SK-N-SH (cell line): ENCODE results near the gene PPP1R11. TPM values are rescaled to one million over a fixed set of nuclear protein-coding genes. Genes with fewer than 3 reads are reported as not detected.

Experiments used
- CTCF ChIA-PET: fragments of 300-600, 350-600 bp; formaldehyde crosslinking; extraction: SDS; loops from one replicate; lab custom pipeline; 2021; lab: Yijun Ruan, JAX
- POLR2A ChIA-PET: fragments of 350-600 bp; sonication (Branson Sonifier 250); formaldehyde crosslinking; extraction: SDS; loops from one replicate; lab custom pipeline; 2020; ENCODE audit warnings: antibody characterized with exemption, inconsistent platforms; lab: Yijun Ruan, JAX
- DNase-seq: peaks from one replicate; pipeline ENCODE4 v3.0.0; 2012
- H2AFZ ChIP-seq: fragments of 200-600 bp; sonication (generic); 2 replicates; pipeline ENCODE4 v1.8.1; 2016; ENCODE audit warnings: antibody characterized with exemption, mild to moderate bottlenecking, low read depth
- H3F3A ChIP-seq: fragments of 200-600 bp; sonication (generic); replicated peaks from 2 replicates; pipeline ENCODE3; 2016; ENCODE audit warnings: antibody characterized with exemption, mild to moderate bottlenecking; ENCODE audit not compliant: insufficient read depth
- H3K27ac ChIP-seq, 2 experiments: fragments of 200-500 bp in 1 of 2; fragments of 200-600 bp in 1 of 2; sonication (Bioruptor generic) in 1 of 2; sonication (generic), shearing (Covaris generic) in 1 of 2; 2 replicates each; pipeline versions ENCODE4 v1.5.1 to v1.6.1; 2014 to 2016; ENCODE audit warnings: low read depth in 2 of 2, inconsistent platforms in 1 of 2, low read length in 1 of 2, mild to moderate bottlenecking in 1 of 2, mixed read lengths in 1 of 2
- H3K27me3 ChIP-seq: fragments of 200-600 bp; sonication (generic), shearing (Covaris generic); 2 replicates; pipeline ENCODE4 v1.6.1; 2016; ENCODE audit warnings: mixed run types; ENCODE audit not compliant: insufficient read depth
- H3K36me3 ChIP-seq, 2 experiments: fragments of 200-500 bp in 1 of 2; fragments of 200-600 bp in 1 of 2; sonication (Bioruptor generic) in 1 of 2; sonication (generic) in 1 of 2; replicated peaks in 1 of 2; 2 replicates each; pipeline versions ENCODE3 to v1.5.1; 2014 to 2016; ENCODE audit warnings: low read length in 1 of 2, mild to moderate bottlenecking in 1 of 2; ENCODE audit not compliant: insufficient read depth in 2 of 2, control insufficient read depth in 1 of 2
- H3K4me1 ChIP-seq, 2 experiments: fragments of 200-500 bp in 1 of 2; fragments of 200-600 bp in 1 of 2; sonication (Bioruptor generic) in 1 of 2; sonication (generic), shearing (Covaris generic) in 1 of 2; 2 replicates each; pipeline versions ENCODE4 v1.5.1 to v1.6.1; 2014 to 2016; ENCODE audit warnings: low read depth in 1 of 2, low read length in 1 of 2, mixed run types in 1 of 2; ENCODE audit not compliant: insufficient read depth in 2 of 2, control insufficient read depth in 1 of 2
- H3K4me2 ChIP-seq: fragments of 200-600 bp; sonication (generic), shearing (Covaris generic); 2 replicates; pipeline ENCODE4 v1.6.1; 2017; ENCODE audit warnings: mixed run types
- H3K4me3 ChIP-seq, 2 experiments: fragments of 200-500 bp in 1 of 2; fragments of 200-600 bp in 1 of 2; sonication (Bioruptor generic) in 1 of 2; sonication (generic), shearing (Covaris generic) in 1 of 2; 2 replicates each; pipeline versions ENCODE4 v1.5.1 to v1.8.1; 2014 to 2016; ENCODE audit warnings: low read depth in 2 of 2, inconsistent platforms in 1 of 2, low read length in 1 of 2, mild to moderate bottlenecking in 1 of 2, mixed read lengths in 1 of 2, moderate library complexity in 1 of 2
- H3K79me2 ChIP-seq: fragments of 200-600 bp; sonication (generic); 2 replicates; pipeline ENCODE4 v1.8.1; 2017; ENCODE audit warnings: mild to moderate bottlenecking; ENCODE audit not compliant: insufficient read depth
- H3K9ac ChIP-seq: fragments of 200-600 bp; sonication (generic); 2 replicates; pipeline ENCODE4 v1.6.1; 2017; ENCODE audit warnings: mixed run types
- H3K9me2 ChIP-seq: fragments of 200-600 bp; sonication (generic); 2 replicates; pipeline ENCODE4 v1.6.1; 2017; ENCODE audit warnings: mixed run types
- H3K9me3 ChIP-seq: fragments of 200-600 bp; sonication (generic); 2 replicates; pipeline ENCODE4 v1.6.1; 2017; ENCODE audit warnings: mixed run types, mild to moderate bottlenecking, moderate library complexity
- H4K20me1 ChIP-seq: fragments of 200-600 bp; sonication (generic); 2 replicates; pipeline ENCODE4 v1.6.1; 2017; ENCODE audit warnings: mild to moderate bottlenecking, mixed run types; ENCODE audit not compliant: insufficient read depth
- EP300 ChIP-seq, 2 experiments: IDR thresholded peaks; 2 replicates each; pipeline versions ENCODE4 v1.4.0 to v1.6.1; 2012; ENCODE audit warnings: borderline replicate concordance in 1 of 2, low read depth in 1 of 2, low read length in 1 of 2
- FOSL2 ChIP-seq: IDR thresholded peaks from 2 replicates; pipeline ENCODE4 v1.4.0; 2012; ENCODE audit warnings: low read depth, mild to moderate bottlenecking, moderate library complexity, borderline replicate concordance
- NRF1 ChIP-seq: IDR thresholded peaks from 2 replicates; pipeline ENCODE4 v1.6.1; 2012; ENCODE audit warnings: low read depth, mild to moderate bottlenecking, low read length
- PBX3 ChIP-seq: IDR thresholded peaks from 2 replicates; pipeline ENCODE4; 2012
- POLR2AphosphoS5 ChIP-seq: IDR thresholded peaks from 2 replicates; pipeline ENCODE4 v1.6.1; 2012; ENCODE audit warnings: low read depth, low read length
- RCOR1 ChIP-seq: fragments of 150-350 bp; IDR thresholded peaks from 2 replicates; pipeline ENCODE4 v1.6.1; 2017; ENCODE audit warnings: antibody characterized with exemption, low read length
- TAF1 ChIP-seq: IDR thresholded peaks from 2 replicates; pipeline ENCODE4 v1.6.1; 2012; ENCODE audit warnings: low read depth, mild to moderate bottlenecking, low read length, moderate library complexity, borderline replicate concordance
- USF1 ChIP-seq: IDR thresholded peaks from 2 replicates; pipeline ENCODE4 v1.4.0; 2012; ENCODE audit warnings: low read depth, borderline replicate concordance
- USF2 ChIP-seq: fragments of 150-350 bp; IDR thresholded peaks from 2 replicates; pipeline ENCODE4 v1.6.1; 2017; ENCODE audit warnings: antibody characterized with exemption, low read length, low read depth, borderline replicate concordance
- YY1 ChIP-seq: IDR thresholded peaks from 2 replicates; pipeline ENCODE4 v1.4.0; 2012; ENCODE audit warnings: low read depth, mild to moderate bottlenecking
- WGBS: methylation state at CpG from one replicate; pipeline ENCODE4 v1.1.6; 2017; ENCODE audit warnings: low lambda C conversion rate; 5-methylcytosine and 5-hydroxymethylcytosine counted together
- polyA plus RNA-seq, 3 experiments: library from polyadenylated mRNA; depleted of rRNA; stranded (reverse); fragments of >200 nt; gene quantifications; 2 replicates each; pipeline ENCODE4 v1.2.3, GENCODE V29; 2012
- TF ChIP-seq, protein P1 (sequence below): IDR thresholded peaks from 2 replicates; pipeline ENCODE4 v1.6.1; 2012; ENCODE audit warnings: mild to moderate bottlenecking, low read depth, low read length, moderate library complexity

PPP1R11 gene
- polyA plus RNA-seq, 1 of the 3 experiments (the other 2 are of a cell fraction) = 46.8 TPM

DNA sequence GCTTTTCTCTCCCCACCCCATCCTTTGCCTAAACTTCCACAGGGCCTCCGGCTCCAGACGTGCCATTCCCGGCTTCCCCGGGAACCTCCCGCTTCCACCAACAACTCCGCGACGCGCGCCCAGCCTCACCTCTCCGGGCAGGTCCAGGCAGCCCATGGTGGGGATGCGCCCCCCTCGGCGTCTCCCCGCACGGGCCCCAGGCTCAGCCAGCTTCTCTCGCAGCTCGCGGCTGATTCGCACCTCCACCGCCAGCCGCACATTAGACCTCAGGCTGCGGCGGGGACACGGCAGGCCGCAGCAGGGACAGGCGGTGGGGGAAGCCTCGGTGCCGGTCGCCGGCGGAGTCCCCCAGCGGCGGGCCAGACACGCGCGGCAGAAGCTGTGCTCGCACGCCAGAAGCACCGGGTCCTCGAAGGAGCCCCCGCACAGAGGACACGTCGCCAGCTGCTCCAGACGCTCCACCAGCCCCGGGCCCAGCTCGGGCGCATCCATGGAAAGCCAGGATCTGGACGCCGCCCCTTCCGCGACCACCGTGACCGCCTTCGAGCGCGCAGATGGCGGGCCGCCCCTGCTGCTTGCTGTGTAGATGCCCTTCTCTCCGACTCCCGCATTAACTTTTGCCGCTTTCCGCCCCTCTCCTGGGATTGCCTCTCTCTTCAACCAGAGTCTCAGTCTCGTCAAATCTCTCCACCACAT lies 8.2 kb downstream of the PPP1R11 start, which contains the start of gene RNF39:
TSS of gene RNF39 (minus strand) at position 676 of the 696 bp plus-strand sequence. CDS start at position 492, 184 bp downstream.
- Histone ChIP-seq H3F3A (no peaks in the 10 kb centered on the region), H4K20me1 (no peaks in the 10 kb centered on the region), H3K9ac (no peak within 1 kb of the TSS), H2AFZ (no peak within 1 kb of the TSS), H3K9me3 (no peaks in the 10 kb centered on the region), H3K79me2 (no peaks in the 10 kb centered on the region), H3K9me2 (no peaks in the 10 kb centered on the region), H3K27me3 (no peaks in the 10 kb centered on the region; the same call in 1 of the 2 replicates), H3K36me3 (peaks cover 0 to 5% of the 10 kb centered on the region in 2 experiments), H3K4me2 (no peak within 1 kb of the TSS), H3K4me3 (no peak within 1 kb of the TSS), H3K27ac (no peak within 1 kb of the TSS), H3K4me1 (no peaks in the 10 kb centered on the region; a peak in 1 of 4 replicates)
- no peak for TF ChIP-seq EP300 (IDR thresholded peaks at IDR 0.05; ENCODE audit: borderline replicate concordance in 1 of 2, low read depth in 1 of 2, low read length in 1 of 2)
- no peak for TF ChIP-seq POLR2AphosphoS5
- no peak for TF ChIP-seq YY1
- no peak for TF ChIP-seq USF2
- no peak for TF ChIP-seq PBX3
- no peak for TF ChIP-seq TAF1
- TF ChIP-seq RCOR1 = no peak
- TF ChIP-seq, protein P1, sequence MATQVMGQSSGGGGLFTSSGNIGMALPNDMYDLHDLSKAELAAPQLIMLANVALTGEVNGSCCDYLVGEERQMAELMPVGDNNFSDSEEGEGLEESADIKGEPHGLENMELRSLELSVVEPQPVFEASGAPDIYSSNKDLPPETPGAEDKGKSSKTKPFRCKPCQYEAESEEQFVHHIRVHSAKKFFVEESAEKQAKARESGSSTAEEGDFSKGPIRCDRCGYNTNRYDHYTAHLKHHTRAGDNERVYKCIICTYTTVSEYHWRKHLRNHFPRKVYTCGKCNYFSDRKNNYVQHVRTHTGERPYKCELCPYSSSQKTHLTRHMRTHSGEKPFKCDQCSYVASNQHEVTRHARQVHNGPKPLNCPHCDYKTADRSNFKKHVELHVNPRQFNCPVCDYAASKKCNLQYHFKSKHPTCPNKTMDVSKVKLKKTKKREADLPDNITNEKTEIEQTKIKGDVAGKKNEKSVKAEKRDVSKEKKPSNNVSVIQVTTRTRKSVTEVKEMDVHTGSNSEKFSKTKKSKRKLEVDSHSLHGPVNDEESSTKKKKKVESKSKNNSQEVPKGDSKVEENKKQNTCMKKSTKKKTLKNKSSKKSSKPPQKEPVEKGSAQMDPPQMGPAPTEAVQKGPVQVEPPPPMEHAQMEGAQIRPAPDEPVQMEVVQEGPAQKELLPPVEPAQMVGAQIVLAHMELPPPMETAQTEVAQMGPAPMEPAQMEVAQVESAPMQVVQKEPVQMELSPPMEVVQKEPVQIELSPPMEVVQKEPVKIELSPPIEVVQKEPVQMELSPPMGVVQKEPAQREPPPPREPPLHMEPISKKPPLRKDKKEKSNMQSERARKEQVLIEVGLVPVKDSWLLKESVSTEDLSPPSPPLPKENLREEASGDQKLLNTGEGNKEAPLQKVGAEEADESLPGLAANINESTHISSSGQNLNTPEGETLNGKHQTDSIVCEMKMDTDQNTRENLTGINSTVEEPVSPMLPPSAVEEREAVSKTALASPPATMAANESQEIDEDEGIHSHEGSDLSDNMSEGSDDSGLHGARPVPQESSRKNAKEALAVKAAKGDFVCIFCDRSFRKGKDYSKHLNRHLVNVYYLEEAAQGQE = no peak
- TF ChIP-seq NRF1 = no peak
- no peak for TF ChIP-seq FOSL2
- no peak for TF ChIP-seq USF1
- CTCF ChIA-PET = no interaction called here
- POLR2A ChIA-PET = interaction anchor here (1.2 kb wide), 1 partner anchor 9 kb away, joined by 3 read pairs; the partner anchor contains the start of gene PPP1R11
- 31% methylated on average over 46 of the region's 64 CpGs for WGBS
- peak; percentile 59 for DNase-seq
